Stimulated activated CD4-positive, alpha-beta T cell treated with anti-CD3 and anti-CD28 coated beads, TNF-alpha, amount 100 ng/mL, for 4 hours (primary cell): ENCODE results near the gene SSU72.
"Not testable (repeated sequence)": the region's sequence is repeated elsewhere in the genome, so short reads cannot be mapped to it uniquely, and the experiment has no call there.

Source experiments
- DNase-seq, 3 experiments: peaks; one replicate each; pipeline ENCODE4 v3.0.0-alpha.2; 2020; ENCODE audit warnings: low read depth in 3 of 3

Gene SSU72

GRCh38 chr1:1558591-1558990, 16.1 kb downstream of the SSU72 start:
- DNase-seq, result no peak

- DNase-seq, result not testable (repeated sequence)
Observed at GRCh38 chr1:1557688-1558087, 17.0 kb downstream of the SSU72 start.

- not testable (repeated sequence) for DNase-seq
Observed at GRCh38 chr1:1556961-1557360, 17.7 kb downstream of the SSU72 start.

- no peak for DNase-seq
Observed at GRCh38 chr1:1556505-1556904, 18.2 kb downstream of the SSU72 start.

GRCh38 chr1:1554926-1555915, 19.4 kb downstream of the SSU72 start:
- DNase-seq, result no peak

GRCh38 chr1:1554550-1554925, 20.1 kb downstream of the SSU72 start:
- DNase-seq, result no peak

GRCh38 chr1:1553821-1554494, 20.7 kb downstream of the SSU72 start:
- no peak for DNase-seq

GRCh38 chr1:1552263-1552639, 22.4 kb downstream of the SSU72 start:
- DNase-seq, result no peak

GRCh38 chr1:1551524-1552262, 23.0 kb downstream of the SSU72 start:
- DNase-seq, result no peak

- no peak for DNase-seq
Observed at GRCh38 chr1:1550591-1551432, 23.9 kb downstream of the SSU72 start.

GRCh38 chr1:1550087-1550486, 24.6 kb downstream of the SSU72 start:
- no peak for DNase-seq

GRCh38 chr1:1548591-1548990, 26.1 kb downstream of the SSU72 start:
- DNase-seq, result no peak

GRCh38 chr1:1547476-1547875, 27.2 kb downstream of the SSU72 start:
- DNase-seq, result no peak

- DNase-seq, result no peak
Observed at GRCh38 chr1:1547011-1547410, 27.7 kb downstream of the SSU72 start.

GRCh38 chr1:1545946-1546737, 28.5 kb downstream of the SSU72 start:
- no peak for DNase-seq

- DNase-seq, result no peak
Observed at GRCh38 chr1:1544544-1544943, 30.1 kb downstream of the SSU72 start.

GRCh38 chr1:1543706-1544099, 31.0 kb downstream of the SSU72 start:
- no peak for DNase-seq

GRCh38 chr1:1542766-1543705, 31.6 kb downstream of the SSU72 start:
- DNase-seq, result no peak

GRCh38 chr1:1541956-1542765, 32.5 kb downstream of the SSU72 start:
- no peak for DNase-seq
